ENCODE measurements around the gene CDC34. TPM values are rescaled to one million over a fixed set of nuclear protein-coding genes. Genes with fewer than 3 reads are reported as not detected.
A peak's percentile ranks its signal among the peaks of the same experiment; 100 is the strongest.

Gene CDC34
- total RNA-seq, 4 donors from 2014 or later, result 48.3 to 90.3 (median 72.9) TPM

GRCh38 chr19:572743-573518, 41.4 kb downstream of the CDC34 start:
- peak overlapping the region; percentile 84 for H3K27ac ChIP-seq
- DNase-seq (ENCODE audit: low spot score in 2 of 2), result peak in 1 of 2 donors; percentile 84
- H3K4me1 ChIP-seq, result peaks cover 63% of the 10 kb centered on the region
- no peaks in the 10 kb centered on the region for H3K27me3 ChIP-seq
- TF ChIP-seq POLR2A (IDR thresholded peaks at IDR 0.05) (no peak), POLR2AphosphoS5 (IDR thresholded peaks at IDR 0.05) (no peak), CTCF (IDR thresholded peaks at IDR 0.05) (no peak), EP300 (IDR thresholded peaks at IDR 0.05) (no peak)
- H3K9me3 ChIP-seq, result no peaks in the 10 kb centered on the region
- H3K4me3 ChIP-seq, result peak overlapping the region; percentile 91
- under 1% methylated on average over 37 of the region's 55 CpGs for WGBS
- peaks cover 5% of the 10 kb centered on the region for H3K36me3 ChIP-seq

- H3K9me3 ChIP-seq, result no peaks in the 10 kb centered on the region
- 3% methylated on average over 10 of the region's 15 CpGs for WGBS
- no peaks in the 10 kb centered on the region for H3K27me3 ChIP-seq
- H3K4me3 ChIP-seq, result peak overlapping the region; percentile 91
- DNase-seq (ENCODE audit: low spot score in 2 of 2), result no peak
- peaks cover 65% of the 10 kb centered on the region for H3K4me1 ChIP-seq
- TF ChIP-seq EP300 (IDR thresholded peaks at IDR 0.05) (no peak), POLR2A (IDR thresholded peaks at IDR 0.05) (no peak), POLR2AphosphoS5 (IDR thresholded peaks at IDR 0.05) (no peak), CTCF (IDR thresholded peaks at IDR 0.05) (no peak)
- peaks cover 8% of the 10 kb centered on the region for H3K36me3 ChIP-seq
- no peak overlapping the region for H3K27ac ChIP-seq
Observed at GRCh38 chr19:573519-573825, 41.9 kb downstream of the CDC34 start.

- peak in 1 of 2 donors; percentile 56 for DNase-seq (ENCODE audit: low spot score in 2 of 2)
- TF ChIP-seq POLR2AphosphoS5 (IDR thresholded peaks at IDR 0.05) (no peak), EP300 (IDR thresholded peaks at IDR 0.05) (no peak), CTCF (IDR thresholded peaks at IDR 0.05) (no peak), POLR2A (IDR thresholded peaks at IDR 0.05) (no peak)
- H3K27ac ChIP-seq, result peak overlapping the region; percentile 45
- H3K4me1 ChIP-seq, result peaks cover 65% of the 10 kb centered on the region
- peak overlapping the region; percentile 38 for H3K4me3 ChIP-seq
- 32% methylated on average over 9 of the region's 32 CpGs for WGBS
- no peaks in the 10 kb centered on the region for H3K9me3 ChIP-seq
- H3K27me3 ChIP-seq, result no peaks in the 10 kb centered on the region
- H3K36me3 ChIP-seq, result peaks cover 18% of the 10 kb centered on the region
Observed at GRCh38 chr19:574658-575526, 43.3 kb downstream of the CDC34 start.

GRCh38 chr19:575527-576506, 44.3 kb downstream of the CDC34 start:
- 52% methylated on average over 21 of the region's 38 CpGs for WGBS
- H3K27me3 ChIP-seq, result no peaks in the 10 kb centered on the region
- H3K36me3 ChIP-seq, result peaks cover 28% of the 10 kb centered on the region
- peaks cover 64% of the 10 kb centered on the region for H3K4me1 ChIP-seq
- peak overlapping the region; percentile 38 for H3K4me3 ChIP-seq
- TF ChIP-seq POLR2A (IDR thresholded peaks at IDR 0.05) (no peak), POLR2AphosphoS5 (IDR thresholded peaks at IDR 0.05) (no peak), CTCF (IDR thresholded peaks at IDR 0.05) (no peak), EP300 (IDR thresholded peaks at IDR 0.05) (no peak)
- peak in 1 of 2 donors; percentile 61 for DNase-seq (ENCODE audit: low spot score in 2 of 2)
- H3K9me3 ChIP-seq, result no peaks in the 10 kb centered on the region
- peak overlapping the region; percentile 45 for H3K27ac ChIP-seq
